ENCODE measurements around the gene LRMDA.

LRMDA gene

GRCh38 chr10:75875740-75876139 is 444.3 kb downstream of the LRMDA start:
- no peak for TF ChIP-seq CTCF (conservative IDR thresholded peaks at IDR 0.05; ENCODE audit: low read length)
- H3K4me3 ChIP-seq (ENCODE audit: low read length) = no peak overlapping the region
- no peak for DNase-seq (ENCODE audit: low read depth)

- no peak for DNase-seq (ENCODE audit: low read depth)
- no peak for TF ChIP-seq CTCF (conservative IDR thresholded peaks at IDR 0.05; ENCODE audit: low read length)
These were observed 445.3 kb downstream of the LRMDA start for GRCh38 chr10:75876710-75877109.

GRCh38 chr10:75877877-75878276 is 446.5 kb downstream of the LRMDA start:
- DNase-seq (ENCODE audit: low read depth) = no peak
- TF ChIP-seq CTCF (conservative IDR thresholded peaks at IDR 0.05; ENCODE audit: low read length) = no peak

More at GRCh38 chr10:75876710-75877109, 445.3 kb downstream of the LRMDA start:
- H3K4me3 ChIP-seq (ENCODE audit: low read length) = no peak overlapping the region

GRCh38 chr10:75878586-75878985 is 447.2 kb downstream of the LRMDA start:
- TF ChIP-seq CTCF (conservative IDR thresholded peaks at IDR 0.05; ENCODE audit: low read length) = no peak
- no peak overlapping the region for H3K4me3 ChIP-seq (ENCODE audit: low read length)
- no peak for DNase-seq (ENCODE audit: low read depth)

More at GRCh38 chr10:75877877-75878276, 446.5 kb downstream of the LRMDA start:
- no peak overlapping the region for H3K4me3 ChIP-seq (ENCODE audit: low read length)

- no peak for DNase-seq (ENCODE audit: low read depth)
- no peak for TF ChIP-seq CTCF (conservative IDR thresholded peaks at IDR 0.05; ENCODE audit: low read length)
- no peak overlapping the region for H3K4me3 ChIP-seq (ENCODE audit: low read length)
These were observed 448.8 kb downstream of the LRMDA start for GRCh38 chr10:75880031-75880775.

- no peak overlapping the region for H3K4me3 ChIP-seq (ENCODE audit: low read length)
- TF ChIP-seq CTCF (conservative IDR thresholded peaks at IDR 0.05; ENCODE audit: low read length) = no peak
- no peak for DNase-seq (ENCODE audit: low read depth)
These were observed 452.0 kb downstream of the LRMDA start for GRCh38 chr10:75883081-75884072.

Data from AG10803 (cell line).